GM19452 (cell line): ENCODE measurements around the gene LGALS7B.
"Not testable (repeated sequence)": the region's sequence is repeated elsewhere in the genome, so short reads cannot be mapped to it uniquely, and the experiment has no call there.

ENCODE experiments used
- ATAC-seq: cut with Tn5 transposase; IDR thresholded peaks from one replicate; pipeline ENCODE4 v1.9.1; 2021; ENCODE audit not compliant: unreplicated experiment

LGALS7B gene

GRCh38 chr19:38788478-38789243 lies at the start of gene LGALS7B:
Gene LGALS7B (plus strand): TSS chr19:38789200. CDS start chr19:38789227, 27 bp downstream.
- no peak for ATAC-seq

- no peak for ATAC-seq
Measured at GRCh38 chr19:38739440-38740256, 49.4 kb upstream of the LGALS7B start.

- no peak for ATAC-seq
Measured at GRCh38 chr19:38740257-38740592, 48.8 kb upstream of the LGALS7B start.

GRCh38 chr19:38740932-38741331 lies 48.1 kb upstream of the LGALS7B start:
- no peak for ATAC-seq

GRCh38 chr19:38741670-38742069 lies 47.3 kb upstream of the LGALS7B start:
- no peak for ATAC-seq

GRCh38 chr19:38742296-38742695 lies 46.7 kb upstream of the LGALS7B start:
- no peak for ATAC-seq

GRCh38 chr19:38742906-38743305 lies 46.1 kb upstream of the LGALS7B start:
- no peak for ATAC-seq

- ATAC-seq = no peak
Measured at GRCh38 chr19:38743394-38744297, 45.4 kb upstream of the LGALS7B start.

GRCh38 chr19:38744298-38744681 lies 44.7 kb upstream of the LGALS7B start, which contains the start of gene CAPN12:
Gene CAPN12 (minus strand): TSS chr19:38744474. CDS start chr19:38744165, 309 bp downstream.
- ATAC-seq = no peak

GRCh38 chr19:38744874-38745273 lies 44.1 kb upstream of the LGALS7B start:
- no peak for ATAC-seq

- ATAC-seq = no peak
Measured at GRCh38 chr19:38745316-38745715, 43.7 kb upstream of the LGALS7B start.

- not testable (repeated sequence) for ATAC-seq
Measured at GRCh38 chr19:38753783-38754182, 35.2 kb upstream of the LGALS7B start.

GRCh38 chr19:38754196-38754595 lies 34.8 kb upstream of the LGALS7B start:
- not testable (repeated sequence) for ATAC-seq

GRCh38 chr19:38759590-38760003 lies 29.4 kb upstream of the LGALS7B start:
- ATAC-seq = no peak

GRCh38 chr19:38760805-38761517 lies 28.0 kb upstream of the LGALS7B start:
- not testable (repeated sequence) for ATAC-seq

GRCh38 chr19:38761884-38762389 lies 27.1 kb upstream of the LGALS7B start:
- ATAC-seq = not testable (repeated sequence)

GRCh38 chr19:38763795-38764220 lies 25.2 kb upstream of the LGALS7B start:
- no peak for ATAC-seq

GRCh38 chr19:38765214-38765613 lies 23.8 kb upstream of the LGALS7B start:
- ATAC-seq = no peak

- no peak for ATAC-seq
Measured at GRCh38 chr19:38766276-38767047, 22.5 kb upstream of the LGALS7B start.
